Cardiac muscle cell (in vitro differentiated cells and primary cell): ENCODE measurements around the gene TSPAN14. TPM values are rescaled to one million over a fixed set of nuclear protein-coding genes. Genes with fewer than 3 reads are reported as not detected.
A peak's percentile ranks its signal among the peaks of the same experiment; 100 is the strongest.

Experiments
- DNase-seq, 2 donors: peaks; one replicate each; pipeline versions ENCODE4 v3.0.0 to v3.0.0-alpha.2; 2010 to 2017; ENCODE audit warnings: low read depth in 1 of 2, low spot score in 1 of 2
- H3K27ac ChIP-seq: fragments of 200-600 bp; sonication (generic); 2 replicates; pipeline ENCODE4 v1.5.1; 2016
- H3K27me3 ChIP-seq: fragments of 200-600 bp; sonication (generic); 2 replicates; pipeline ENCODE4 v1.6.0; 2016; ENCODE audit warnings: control low read depth
- H3K36me3 ChIP-seq: fragments of 200-600 bp; sonication (generic); 2 replicates; pipeline ENCODE4 v1.5.1; 2016; ENCODE audit warnings: control low read depth
- H3K4me1 ChIP-seq: fragments of 200-600 bp; sonication (generic); 2 replicates; pipeline ENCODE4 v1.8.1; 2017; ENCODE audit warnings: low read depth, mild to moderate bottlenecking, mixed run types
- H3K4me3 ChIP-seq: fragments of 200-600 bp; sonication (generic); 2 replicates; pipeline ENCODE4 v1.5.1; 2016; ENCODE audit warnings: mild to moderate bottlenecking
- H3K9me3 ChIP-seq: fragments of 200-600 bp; sonication (generic); 2 replicates; pipeline ENCODE4 v1.5.1; 2017; ENCODE audit warnings: low read depth, mild to moderate bottlenecking, control low read depth
- polyA plus RNA-seq: library from polyadenylated mRNA; unstranded; fragments of >200 nt; fragmentation: Nextera tagmentation; extraction: Ambion mirVana; gene quantifications from 2 replicates; pipeline ENCODE4 v1.2.1, GENCODE V29; 2016
- total RNA-seq: library from RNA; depleted of rRNA; stranded (reverse); fragments of >200 nt; gene quantifications from 2 replicates; pipeline ENCODE4 v1.2.3, GENCODE V29; 2016
- TF ChIP-seq, protein P1 (sequence below): IDR thresholded peaks from 2 replicates; pipeline ENCODE4 v1.5.1; 2012; ENCODE audit warnings: low read depth, mild to moderate bottlenecking, low read length

Gene TSPAN14
- total and polyA plus RNA-seq, 2 experiments from 2014 or later = 31.6 to 55.1 TPM

DNA sequence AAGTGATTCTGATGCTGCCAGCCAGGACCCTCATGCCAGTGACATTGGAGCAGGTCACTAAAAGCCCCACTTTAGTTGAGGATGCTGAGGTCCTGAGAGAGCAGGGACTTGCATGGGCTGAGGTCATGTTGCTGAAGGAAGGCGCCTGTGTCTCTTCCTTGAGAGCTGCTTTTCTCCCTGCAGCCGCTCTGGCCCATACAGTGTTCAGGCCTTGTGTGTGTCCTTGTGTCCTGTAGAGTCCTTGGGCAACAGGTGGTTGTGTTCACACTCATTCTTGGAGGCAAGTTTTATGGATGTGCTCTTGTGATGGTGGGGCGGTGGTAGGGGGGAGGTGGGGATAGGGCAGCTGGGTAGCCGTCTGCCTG, 33.3 kb downstream of the TSPAN14 start:
- TF ChIP-seq, protein P1, sequence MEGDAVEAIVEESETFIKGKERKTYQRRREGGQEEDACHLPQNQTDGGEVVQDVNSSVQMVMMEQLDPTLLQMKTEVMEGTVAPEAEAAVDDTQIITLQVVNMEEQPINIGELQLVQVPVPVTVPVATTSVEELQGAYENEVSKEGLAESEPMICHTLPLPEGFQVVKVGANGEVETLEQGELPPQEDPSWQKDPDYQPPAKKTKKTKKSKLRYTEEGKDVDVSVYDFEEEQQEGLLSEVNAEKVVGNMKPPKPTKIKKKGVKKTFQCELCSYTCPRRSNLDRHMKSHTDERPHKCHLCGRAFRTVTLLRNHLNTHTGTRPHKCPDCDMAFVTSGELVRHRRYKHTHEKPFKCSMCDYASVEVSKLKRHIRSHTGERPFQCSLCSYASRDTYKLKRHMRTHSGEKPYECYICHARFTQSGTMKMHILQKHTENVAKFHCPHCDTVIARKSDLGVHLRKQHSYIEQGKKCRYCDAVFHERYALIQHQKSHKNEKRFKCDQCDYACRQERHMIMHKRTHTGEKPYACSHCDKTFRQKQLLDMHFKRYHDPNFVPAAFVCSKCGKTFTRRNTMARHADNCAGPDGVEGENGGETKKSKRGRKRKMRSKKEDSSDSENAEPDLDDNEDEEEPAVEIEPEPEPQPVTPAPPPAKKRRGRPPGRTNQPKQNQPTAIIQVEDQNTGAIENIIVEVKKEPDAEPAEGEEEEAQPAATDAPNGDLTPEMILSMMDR = no peak
- Histone ChIP-seq H3K27me3 (no peaks in the 10 kb centered on the region), H3K36me3 (peaks cover 3% of the 10 kb centered on the region), H3K9me3 (no peaks in the 10 kb centered on the region), H3K27ac (no peak overlapping the region), H3K4me1 (no peaks in the 10 kb centered on the region), H3K4me3 (no peak overlapping the region)
- no peak for DNase-seq

DNA sequence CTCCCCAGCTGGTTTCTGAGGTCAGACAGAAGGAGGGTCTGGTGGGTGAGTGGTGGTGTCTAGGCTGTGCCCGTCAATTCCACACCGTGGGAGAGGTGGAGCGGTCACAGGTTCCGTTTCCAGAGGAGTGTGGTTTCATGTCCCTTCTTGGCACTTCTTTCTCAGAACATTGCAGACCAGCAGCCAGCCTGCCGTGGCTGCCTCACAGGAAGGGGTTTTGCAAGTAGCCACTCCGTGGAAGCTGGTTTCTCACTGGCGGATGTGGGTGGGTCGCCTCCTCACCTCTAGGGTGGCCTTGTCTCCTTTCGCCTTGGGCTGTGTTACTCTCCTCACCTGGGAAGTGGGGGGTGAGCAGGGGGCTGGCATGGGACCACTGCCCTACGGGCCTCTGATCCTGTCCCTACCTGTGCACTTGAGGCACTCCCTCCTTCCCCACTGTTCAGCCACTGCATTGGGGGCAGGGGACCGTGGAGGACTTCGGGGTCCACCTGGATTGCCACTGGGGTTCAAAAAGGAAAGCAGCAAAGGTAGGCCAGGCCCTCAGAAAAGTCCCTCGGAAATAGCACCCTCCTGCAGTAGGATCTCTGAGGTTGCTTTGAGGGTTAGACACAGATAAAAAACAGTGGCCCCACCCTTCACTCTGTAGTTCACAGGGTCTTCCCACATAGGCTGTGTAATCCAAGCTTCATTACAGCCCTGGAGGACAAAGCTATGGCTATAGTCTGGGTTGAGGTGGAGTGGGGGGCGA, 33.9 kb downstream of the TSPAN14 start:
- H3K27ac ChIP-seq = no peak overlapping the region
- no peak overlapping the region for H3K4me3 ChIP-seq
- no peaks in the 10 kb centered on the region for H3K9me3 ChIP-seq
- H3K4me1 ChIP-seq = no peaks in the 10 kb centered on the region
- no peak for DNase-seq
- H3K27me3 ChIP-seq = no peaks in the 10 kb centered on the region
- H3K36me3 ChIP-seq = peaks cover 2% of the 10 kb centered on the region
- TF ChIP-seq, protein P1 = no peak

DNA sequence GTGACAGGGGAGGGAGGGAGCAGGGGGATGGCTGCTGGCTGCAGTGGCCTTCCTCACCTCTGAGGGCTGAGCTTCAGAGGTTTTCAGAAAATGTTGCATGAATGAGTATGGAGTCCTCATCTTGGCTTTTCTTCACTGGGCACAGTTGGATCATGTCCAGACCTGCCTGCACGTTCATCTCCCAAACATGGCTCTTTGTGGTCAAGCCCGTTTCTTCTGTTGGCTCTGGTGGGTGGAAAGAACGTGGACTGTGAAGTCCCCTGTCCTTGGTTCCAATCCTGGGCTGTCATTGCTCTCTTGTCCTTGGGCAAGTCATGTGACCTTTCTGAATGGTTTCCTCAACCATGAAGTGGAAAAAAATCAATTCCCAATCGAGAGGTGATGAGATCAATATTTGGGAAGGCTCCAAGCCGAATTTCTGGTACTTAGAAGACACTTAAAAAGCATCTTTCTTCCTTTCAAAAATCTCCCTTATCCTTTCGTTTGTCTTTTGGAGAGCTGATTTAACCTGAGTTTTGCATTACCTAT, 34.5 kb downstream of the TSPAN14 start:
- Histone ChIP-seq H3K36me3 (no peaks in the 10 kb centered on the region), H3K4me3 (no peak overlapping the region), H3K9me3 (no peaks in the 10 kb centered on the region), H3K4me1 (no peaks in the 10 kb centered on the region), H3K27me3 (no peaks in the 10 kb centered on the region), H3K27ac (no peak overlapping the region)
- TF ChIP-seq, protein P1 = no peak
- no peak for DNase-seq

DNA sequence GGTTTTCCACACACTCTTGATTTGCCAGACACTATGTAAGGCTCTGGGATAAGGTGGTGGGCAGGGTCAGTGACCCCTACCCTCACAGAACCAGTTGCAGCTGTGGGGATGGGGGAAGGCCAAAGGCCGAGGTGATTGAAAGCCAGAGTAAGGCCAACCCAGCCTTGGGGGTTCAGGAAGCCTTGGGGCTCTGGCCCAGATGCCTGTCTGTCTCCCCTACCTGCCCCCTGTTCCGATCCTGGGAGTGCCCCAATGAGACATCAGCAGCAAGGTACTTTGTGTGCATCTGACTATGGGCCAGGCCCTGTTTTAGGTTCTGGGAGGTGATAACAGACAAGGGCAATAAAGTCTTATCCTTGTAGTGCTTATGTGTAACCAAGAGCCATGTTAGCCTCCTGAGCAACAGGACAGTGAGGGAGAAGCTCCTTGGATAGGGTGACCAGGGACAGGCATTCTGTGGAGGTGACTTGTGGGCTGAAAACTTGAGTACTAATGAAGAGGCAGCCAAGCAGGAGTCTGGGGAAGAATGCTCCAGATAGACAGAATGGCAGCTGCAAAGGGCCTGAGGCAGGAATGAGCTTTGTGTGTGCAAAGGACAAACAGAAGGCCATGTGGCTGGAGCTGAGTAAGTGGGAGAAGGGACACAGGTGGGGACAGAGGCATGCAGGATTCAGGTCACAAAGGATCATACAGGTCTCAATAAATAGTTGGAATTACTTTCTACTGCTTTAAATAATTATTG, 35.4 kb downstream of the TSPAN14 start:
- Histone ChIP-seq H3K4me1 (no peaks in the 10 kb centered on the region), H3K9me3 (no peaks in the 10 kb centered on the region), H3K4me3 (no peak overlapping the region), H3K27me3 (no peaks in the 10 kb centered on the region), H3K27ac (no peak overlapping the region), H3K36me3 (no peaks in the 10 kb centered on the region)
- no peak for DNase-seq
- TF ChIP-seq, protein P1 = no peak

DNA sequence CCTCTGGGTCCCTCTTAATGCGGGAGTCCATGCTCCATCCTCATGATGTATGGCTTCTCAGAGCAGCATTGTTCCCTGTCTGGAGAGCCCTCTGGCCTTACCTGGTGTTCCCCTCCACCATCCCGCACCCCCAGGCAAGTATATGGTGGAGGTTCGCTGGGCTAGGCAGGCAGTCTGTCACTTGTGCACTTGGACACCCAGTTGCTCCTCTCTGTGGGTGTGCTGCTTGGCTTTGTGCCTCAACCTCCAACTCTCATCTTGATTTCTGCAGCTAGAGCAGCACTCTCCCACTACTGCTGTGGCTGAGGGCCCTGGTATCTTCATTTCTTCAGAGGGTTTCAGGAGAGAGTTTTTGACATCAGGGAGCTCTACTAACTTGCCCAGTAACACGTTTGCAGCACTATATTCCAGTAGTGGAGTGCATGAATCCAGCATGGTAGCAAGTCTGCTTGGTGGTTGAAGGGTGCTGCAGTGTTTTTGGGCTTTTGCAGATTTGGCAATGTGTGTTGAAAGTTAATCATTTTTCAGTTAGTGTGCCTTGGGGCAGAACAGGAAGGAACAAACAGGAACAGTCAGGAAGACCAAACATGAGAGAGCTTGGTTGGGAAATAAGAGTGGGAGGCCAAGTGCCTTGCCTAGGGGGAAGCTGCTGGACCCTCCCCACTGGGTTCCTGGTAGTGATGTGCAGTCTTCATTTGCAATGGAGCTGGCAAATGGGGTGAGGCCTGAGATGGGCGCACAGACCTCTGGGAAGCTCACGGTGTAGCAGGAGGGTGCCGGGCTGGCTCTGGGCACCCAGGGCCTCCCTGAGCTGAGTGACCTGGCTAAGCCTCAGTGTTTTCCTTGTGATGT, 37.4 kb downstream of the TSPAN14 start:
- peak in 1 of 2 donors; percentile 38 for DNase-seq
- no peaks in the 10 kb centered on the region for H3K36me3 ChIP-seq
- H3K27me3 ChIP-seq = no peaks in the 10 kb centered on the region
- TF ChIP-seq, protein P1 = no peak
- no peak overlapping the region for H3K27ac ChIP-seq
- H3K4me1 ChIP-seq = no peaks in the 10 kb centered on the region
- no peaks in the 10 kb centered on the region for H3K9me3 ChIP-seq
- H3K4me3 ChIP-seq = no peak overlapping the region
